HepG2 (cell line): ENCODE results near the gene MC1R. TPM values are rescaled to one million over a fixed set of nuclear protein-coding genes. Genes with fewer than 3 reads are reported as not detected.

Experiments used
- PHF5A ChIP-seq: IDR thresholded peaks from one replicate; pipeline ENCODE4 v1.6.1; 2018; ENCODE audit warnings: low read depth, missing genetic modification reagents; ENCODE audit not compliant: unreplicated experiment
- PITX1 ChIP-seq: sonication (generic); formaldehyde crosslinking; IDR thresholded peaks from 2 replicates; pipeline ENCODE4 v1.5.1; 2020; ENCODE audit warnings: mild to moderate bottlenecking, missing genetic modification reagents
- RFXAP ChIP-seq: sonication (generic); formaldehyde crosslinking; IDR thresholded peaks from 2 replicates; pipeline ENCODE4 v1.4.0; 2020; ENCODE audit warnings: missing genetic modification reagents, borderline replicate concordance
- TCF12 ChIP-seq, 2 experiments: fragments of 450-650 bp in 1 of 2; sonication (generic) in 1 of 2; formaldehyde crosslinking in 1 of 2; IDR thresholded peaks; 2 replicates each; pipeline versions ENCODE4 v1.6.1 to v1.8.0; 2017 to 2022; ENCODE audit warnings: antibody characterized with exemption in 1 of 2, mild to moderate bottlenecking in 1 of 2, missing genetic modification reagents in 1 of 2, moderate library complexity in 1 of 2
- TCF7 ChIP-seq: sonication (generic); IDR thresholded peaks from 2 replicates; pipeline ENCODE4 v1.6.1; 2016; ENCODE audit warnings: antibody characterized with exemption, low read depth
- ZBTB1 ChIP-seq: sonication (generic); formaldehyde crosslinking; IDR thresholded peaks from 2 replicates; pipeline ENCODE4 v1.4.0; 2020; ENCODE audit warnings: missing genetic modification reagents, borderline replicate concordance
- ZIK1 ChIP-seq: sonication (generic); formaldehyde crosslinking; IDR thresholded peaks from 2 replicates; pipeline ENCODE4 v1.5.0; 2020; ENCODE audit warnings: mild to moderate bottlenecking, low read depth, missing genetic modification reagents, borderline replicate concordance
- ZNF136 ChIP-seq: sonication (generic); formaldehyde crosslinking; IDR thresholded peaks from 2 replicates; pipeline ENCODE4 v1.8.1; 2022; ENCODE audit warnings: low read depth, mild to moderate bottlenecking, moderate library complexity, missing genetic modification reagents
- ZNF619 ChIP-seq: sonication (generic); formaldehyde crosslinking; IDR thresholded peaks from 2 replicates; pipeline ENCODE4 v1.4.0; 2020; ENCODE audit warnings: mild to moderate bottlenecking, missing genetic modification reagents
- ZSCAN12 ChIP-seq: sonication (generic); formaldehyde crosslinking; IDR thresholded peaks from 2 replicates; pipeline ENCODE4 v1.9.0; 2021; ENCODE audit warnings: mild to moderate bottlenecking, missing genetic modification reagents
- ZSCAN29 ChIP-seq: sonication (generic); formaldehyde crosslinking; conservative IDR thresholded peaks from 2 replicates; pipeline ENCODE4 v1.4.0; 2020; ENCODE audit warnings: mild to moderate bottlenecking, missing genetic modification reagents
- ZZZ3 ChIP-seq: sonication (generic); formaldehyde crosslinking; IDR thresholded peaks from 2 replicates; pipeline ENCODE4 v1.4.0; 2020; ENCODE audit warnings: missing genetic modification reagents, mild to moderate bottlenecking, borderline replicate concordance
- polyA plus RNA-seq, 8 experiments: library from polyadenylated mRNA; depleted of rRNA in 3 of 8; stranded (reverse) in 7 of 8; unstranded in 1 of 8; fragments of >200 nt; fragmentation: Illumina TruSeq in 4 of 8; extraction: Trizol in 4 of 8; gene quantifications; 2 replicates each; pipeline versions ENCODE4 v1.2.1 to v1.2.3, GENCODE V29; 2011 to 2016; ENCODE audit warnings: low read depth in 4 of 8, missing spikeins in 1 of 8, mixed read lengths in 1 of 8; ENCODE audit not compliant: insufficient read depth in 1 of 8
- total RNA-seq, 5 experiments: library from RNA; depleted of rRNA; stranded (reverse); fragments of >200 nt; fragmentation: Illumina TruSeq; extraction: Trizol; gene quantifications; 2 replicates each; pipeline ENCODE4 v1.2.3, GENCODE V29; 2016; ENCODE audit warnings: low read depth in 1 of 5
- TF ChIP-seq, protein P1 (sequence below): sonication (generic); formaldehyde crosslinking; IDR thresholded peaks from 2 replicates; pipeline ENCODE4 v1.5.1; 2020; ENCODE audit warnings: missing genetic modification reagents, mild to moderate bottlenecking, borderline replicate concordance
- TF ChIP-seq, protein P2 (sequence below): sonication (generic); formaldehyde crosslinking; IDR thresholded peaks from 2 replicates; pipeline ENCODE4 v1.4.0; 2020; ENCODE audit warnings: missing genetic modification reagents, mild to moderate bottlenecking, borderline replicate concordance
- TF ChIP-seq, protein P3 (sequence below): IDR thresholded peaks from 2 replicates; pipeline ENCODE4 v1.6.1; 2016; ENCODE audit warnings: low read depth
- TF ChIP-seq, protein P4 (sequence below): sonication (generic); formaldehyde crosslinking; IDR thresholded peaks from 2 replicates; pipeline ENCODE4 v1.5.1; 2020; ENCODE audit warnings: missing genetic modification reagents, mild to moderate bottlenecking, borderline replicate concordance
- TF ChIP-seq, protein P5 (sequence below): sonication (generic); formaldehyde crosslinking; IDR thresholded peaks from 2 replicates; pipeline ENCODE4 v1.4.0; 2020; ENCODE audit warnings: missing genetic modification reagents, borderline replicate concordance

Gene MC1R
- total and polyA plus RNA-seq, 2 of the 13 experiments (the other 11 are each of a cell fraction or from before 2014, with no cell fraction given), result 9.1 to 14.8 TPM

DNA sequence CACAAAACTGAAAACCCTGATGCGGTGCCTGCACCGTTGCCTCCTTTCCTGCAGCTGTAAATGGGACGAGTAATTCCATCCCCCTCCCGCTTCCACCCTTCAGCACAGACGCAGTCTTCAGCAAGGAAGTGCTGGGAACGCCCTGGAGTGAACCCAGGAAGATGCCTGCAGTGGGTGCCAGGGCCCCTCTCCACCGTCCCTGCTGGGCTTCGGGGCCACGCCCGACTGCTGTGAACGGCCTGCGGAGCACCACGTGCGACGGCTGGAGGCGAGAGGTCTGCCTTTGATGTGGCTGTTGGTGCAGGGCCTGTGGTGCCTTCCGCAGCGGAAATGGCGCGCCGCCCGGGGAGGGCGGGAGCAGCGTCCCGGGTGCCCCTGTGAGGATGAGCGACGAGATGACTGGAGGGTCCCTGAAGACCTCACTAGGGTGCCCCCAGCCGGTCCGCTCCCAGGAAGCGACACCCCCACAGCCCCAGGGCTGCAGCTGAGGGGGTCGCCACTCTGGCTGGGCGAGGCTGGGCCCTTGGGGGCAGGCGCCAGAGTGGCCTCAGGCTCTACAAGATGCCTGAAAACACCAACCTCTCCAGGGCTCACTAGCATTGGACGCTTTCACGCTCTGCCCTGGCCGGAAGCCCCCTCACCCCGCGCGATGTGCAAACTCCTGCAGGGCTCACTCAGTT, 749 bp upstream of the MC1R start (continued):
- TF ChIP-seq, protein P1, sequence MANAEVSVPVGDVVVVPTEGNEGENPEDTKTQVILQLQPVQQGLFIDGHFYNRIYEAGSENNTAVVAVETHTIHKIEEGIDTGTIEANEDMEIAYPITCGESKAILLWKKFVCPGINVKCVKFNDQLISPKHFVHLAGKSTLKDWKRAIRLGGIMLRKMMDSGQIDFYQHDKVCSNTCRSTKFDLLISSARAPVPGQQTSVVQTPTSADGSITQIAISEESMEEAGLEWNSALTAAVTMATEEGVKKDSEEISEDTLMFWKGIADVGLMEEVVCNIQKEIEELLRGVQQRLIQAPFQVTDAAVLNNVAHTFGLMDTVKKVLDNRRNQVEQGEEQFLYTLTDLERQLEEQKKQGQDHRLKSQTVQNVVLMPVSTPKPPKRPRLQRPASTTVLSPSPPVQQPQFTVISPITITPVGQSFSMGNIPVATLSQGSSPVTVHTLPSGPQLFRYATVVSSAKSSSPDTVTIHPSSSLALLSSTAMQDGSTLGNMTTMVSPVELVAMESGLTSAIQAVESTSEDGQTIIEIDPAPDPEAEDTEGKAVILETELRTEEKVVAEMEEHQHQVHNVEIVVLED, result peak; percentile 74; the same call in 1 of the 2 replicates
- no peak for TF ChIP-seq TCF12 (IDR thresholded peaks at IDR 0.05)
- TF ChIP-seq TCF12 (CRISPR knock-in tag; IDR thresholded peaks at IDR 0.05), result peak; percentile 68; the same call in 1 of the 2 replicates
- TF ChIP-seq ZZZ3, result peak; percentile 92
- peak; percentile 94 for TF ChIP-seq ZNF619 (CRISPR knock-in tag)
- peak; percentile 99 for TF ChIP-seq ZIK1
- peak; percentile 96 for TF ChIP-seq TCF7
- TF ChIP-seq, protein P2, sequence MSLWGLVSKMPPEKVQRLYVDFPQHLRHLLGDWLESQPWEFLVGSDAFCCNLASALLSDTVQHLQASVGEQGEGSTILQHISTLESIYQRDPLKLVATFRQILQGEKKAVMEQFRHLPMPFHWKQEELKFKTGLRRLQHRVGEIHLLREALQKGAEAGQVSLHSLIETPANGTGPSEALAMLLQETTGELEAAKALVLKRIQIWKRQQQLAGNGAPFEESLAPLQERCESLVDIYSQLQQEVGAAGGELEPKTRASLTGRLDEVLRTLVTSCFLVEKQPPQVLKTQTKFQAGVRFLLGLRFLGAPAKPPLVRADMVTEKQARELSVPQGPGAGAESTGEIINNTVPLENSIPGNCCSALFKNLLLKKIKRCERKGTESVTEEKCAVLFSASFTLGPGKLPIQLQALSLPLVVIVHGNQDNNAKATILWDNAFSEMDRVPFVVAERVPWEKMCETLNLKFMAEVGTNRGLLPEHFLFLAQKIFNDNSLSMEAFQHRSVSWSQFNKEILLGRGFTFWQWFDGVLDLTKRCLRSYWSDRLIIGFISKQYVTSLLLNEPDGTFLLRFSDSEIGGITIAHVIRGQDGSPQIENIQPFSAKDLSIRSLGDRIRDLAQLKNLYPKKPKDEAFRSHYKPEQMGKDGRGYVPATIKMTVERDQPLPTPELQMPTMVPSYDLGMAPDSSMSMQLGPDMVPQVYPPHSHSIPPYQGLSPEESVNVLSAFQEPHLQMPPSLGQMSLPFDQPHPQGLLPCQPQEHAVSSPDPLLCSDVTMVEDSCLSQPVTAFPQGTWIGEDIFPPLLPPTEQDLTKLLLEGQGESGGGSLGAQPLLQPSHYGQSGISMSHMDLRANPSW, result no peak; the same call in none of the 2 replicates
- peak; percentile 93 for TF ChIP-seq RFXAP
- TF ChIP-seq, protein P3, sequence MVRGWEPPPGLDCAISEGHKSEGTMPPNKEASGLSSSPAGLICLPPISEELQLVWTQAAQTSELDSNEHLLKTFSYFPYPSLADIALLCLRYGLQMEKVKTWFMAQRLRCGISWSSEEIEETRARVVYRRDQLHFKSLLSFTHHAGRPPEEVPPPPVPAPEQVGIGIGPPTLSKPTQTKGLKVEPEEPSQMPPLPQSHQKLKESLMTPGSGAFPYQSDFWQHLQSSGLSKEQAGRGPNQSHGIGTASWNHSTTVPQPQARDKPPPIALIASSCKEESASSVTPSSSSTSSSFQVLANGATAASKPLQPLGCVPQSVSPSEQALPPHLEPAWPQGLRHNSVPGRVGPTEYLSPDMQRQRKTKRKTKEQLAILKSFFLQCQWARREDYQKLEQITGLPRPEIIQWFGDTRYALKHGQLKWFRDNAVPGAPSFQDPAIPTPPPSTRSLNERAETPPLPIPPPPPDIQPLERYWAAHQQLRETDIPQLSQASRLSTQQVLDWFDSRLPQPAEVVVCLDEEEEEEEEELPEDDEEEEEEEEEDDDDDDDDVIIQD (CRISPR knock-in tag), result peak; percentile 73; the same call in 1 of the 2 replicates
- peak; percentile 71 for TF ChIP-seq PHF5A (CRISPR knock-in tag)
- peak; percentile 96; the same call in 1 of the 2 replicates for TF ChIP-seq ZSCAN12 (CRISPR knock-in tag)
- TF ChIP-seq ZBTB1 (CRISPR knock-in tag), result 0 out of 2 replicates have a peak, but pooled peaks have one; percentile 85
- TF ChIP-seq PITX1 (CRISPR knock-in tag), result peak; percentile 95
- TF ChIP-seq ZNF136 (CRISPR knock-in tag), result peak; percentile 97
- peak; percentile 92 for TF ChIP-seq ZSCAN29 (CRISPR knock-in tag)
- TF ChIP-seq, protein P4, sequence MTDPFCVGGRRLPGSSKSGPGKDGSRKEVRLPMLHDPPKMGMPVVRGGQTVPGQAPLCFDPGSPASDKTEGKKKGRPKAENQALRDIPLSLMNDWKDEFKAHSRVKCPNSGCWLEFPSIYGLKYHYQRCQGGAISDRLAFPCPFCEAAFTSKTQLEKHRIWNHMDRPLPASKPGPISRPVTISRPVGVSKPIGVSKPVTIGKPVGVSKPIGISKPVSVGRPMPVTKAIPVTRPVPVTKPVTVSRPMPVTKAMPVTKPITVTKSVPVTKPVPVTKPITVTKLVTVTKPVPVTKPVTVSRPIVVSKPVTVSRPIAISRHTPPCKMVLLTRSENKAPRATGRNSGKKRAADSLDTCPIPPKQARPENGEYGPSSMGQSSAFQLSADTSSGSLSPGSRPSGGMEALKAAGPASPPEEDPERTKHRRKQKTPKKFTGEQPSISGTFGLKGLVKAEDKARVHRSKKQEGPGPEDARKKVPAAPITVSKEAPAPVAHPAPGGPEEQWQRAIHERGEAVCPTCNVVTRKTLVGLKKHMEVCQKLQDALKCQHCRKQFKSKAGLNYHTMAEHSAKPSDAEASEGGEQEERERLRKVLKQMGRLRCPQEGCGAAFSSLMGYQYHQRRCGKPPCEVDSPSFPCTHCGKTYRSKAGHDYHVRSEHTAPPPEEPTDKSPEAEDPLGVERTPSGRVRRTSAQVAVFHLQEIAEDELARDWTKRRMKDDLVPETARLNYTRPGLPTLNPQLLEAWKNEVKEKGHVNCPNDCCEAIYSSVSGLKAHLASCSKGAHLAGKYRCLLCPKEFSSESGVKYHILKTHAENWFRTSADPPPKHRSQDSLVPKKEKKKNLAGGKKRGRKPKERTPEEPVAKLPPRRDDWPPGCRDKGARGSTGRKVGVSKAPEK (CRISPR knock-in tag), result peak; percentile 98
- TF ChIP-seq, protein P5, sequence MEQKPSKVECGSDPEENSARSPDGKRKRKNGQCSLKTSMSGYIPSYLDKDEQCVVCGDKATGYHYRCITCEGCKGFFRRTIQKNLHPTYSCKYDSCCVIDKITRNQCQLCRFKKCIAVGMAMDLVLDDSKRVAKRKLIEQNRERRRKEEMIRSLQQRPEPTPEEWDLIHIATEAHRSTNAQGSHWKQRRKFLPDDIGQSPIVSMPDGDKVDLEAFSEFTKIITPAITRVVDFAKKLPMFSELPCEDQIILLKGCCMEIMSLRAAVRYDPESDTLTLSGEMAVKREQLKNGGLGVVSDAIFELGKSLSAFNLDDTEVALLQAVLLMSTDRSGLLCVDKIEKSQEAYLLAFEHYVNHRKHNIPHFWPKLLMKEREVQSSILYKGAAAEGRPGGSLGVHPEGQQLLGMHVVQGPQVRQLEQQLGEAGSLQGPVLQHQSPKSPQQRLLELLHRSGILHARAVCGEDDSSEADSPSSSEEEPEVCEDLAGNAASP (CRISPR knock-in tag), result peak; percentile 97
